ENCODE measurements around the gene GNA14.
"Not testable (repeated sequence)": the region's sequence is repeated elsewhere in the genome, so short reads cannot be mapped to it uniquely, and the experiment has no call there.

The GNA14 gene

DNA sequence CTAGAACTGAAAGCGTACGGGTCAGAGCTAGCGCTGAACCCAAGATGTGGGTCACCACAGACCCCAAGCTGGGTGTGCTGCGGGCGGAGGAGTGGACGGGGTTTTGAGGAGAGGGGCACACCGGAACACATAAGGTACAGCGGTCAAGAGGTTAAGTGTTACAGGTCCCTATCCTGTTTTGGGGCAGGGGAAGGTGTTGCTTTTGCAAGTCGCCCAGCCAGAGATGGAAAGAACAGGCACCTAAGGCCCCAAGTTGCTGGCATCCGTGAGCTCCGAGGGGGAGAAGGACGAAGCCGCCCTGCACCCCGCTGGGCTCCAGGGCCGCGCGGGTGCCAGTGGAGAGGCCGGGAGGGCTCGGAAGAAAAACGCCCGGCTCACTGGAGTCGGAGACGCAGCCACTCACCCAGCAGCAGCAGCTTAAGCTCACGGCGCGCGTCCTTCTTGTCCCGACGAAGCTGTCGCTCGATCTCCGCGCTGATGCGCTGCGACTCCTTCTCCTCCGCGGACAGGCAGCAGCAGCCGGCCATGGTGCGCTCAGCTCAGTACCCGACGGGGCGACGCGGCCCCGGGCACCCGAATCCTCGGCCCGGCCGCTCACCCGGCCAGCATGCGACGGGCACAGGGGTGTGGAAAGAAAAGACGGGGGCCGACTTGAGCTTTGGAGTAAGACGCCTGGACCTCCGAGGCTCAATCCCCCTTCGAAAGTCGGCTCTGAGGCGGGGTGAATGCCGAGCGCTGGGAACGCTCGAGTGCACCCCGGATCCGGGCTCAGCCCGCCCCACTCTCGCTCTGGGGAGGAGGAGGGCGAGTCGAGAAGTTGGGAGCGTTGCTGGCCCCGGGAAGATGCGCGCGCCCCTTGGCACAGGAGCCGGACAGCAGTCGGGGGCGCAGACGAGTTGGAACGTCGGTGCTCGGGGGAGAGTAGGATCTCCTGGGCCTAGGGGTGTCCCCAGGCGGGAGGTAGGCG lies 572 bp downstream of the GNA14 start:
- H3K4me3 ChIP-seq (ENCODE audit: low read depth, low read length), result peak overlapping the region; percentile 56

DNA sequence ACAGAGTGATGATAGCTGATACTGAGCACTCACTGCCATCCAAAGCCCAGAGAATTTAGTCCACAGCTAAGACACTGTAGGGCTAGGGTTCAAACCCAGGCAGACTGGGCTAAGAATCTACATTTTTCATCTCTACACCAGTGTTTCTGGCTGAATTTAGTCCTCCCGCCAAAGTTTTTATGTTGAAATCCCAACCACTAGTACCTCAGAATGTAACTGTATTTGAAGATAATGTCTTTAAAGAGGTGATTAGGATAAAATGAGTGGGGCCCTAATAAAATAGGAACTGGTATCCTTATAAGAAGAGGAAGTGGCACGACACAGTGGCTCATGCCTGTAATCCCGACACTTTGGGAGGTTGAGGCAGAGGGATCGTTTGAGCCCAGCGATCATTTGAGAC lies 4.3 kb downstream of the GNA14 start:
- H3K4me3 ChIP-seq (ENCODE audit: low read depth, low read length), result no peak overlapping the region

DNA sequence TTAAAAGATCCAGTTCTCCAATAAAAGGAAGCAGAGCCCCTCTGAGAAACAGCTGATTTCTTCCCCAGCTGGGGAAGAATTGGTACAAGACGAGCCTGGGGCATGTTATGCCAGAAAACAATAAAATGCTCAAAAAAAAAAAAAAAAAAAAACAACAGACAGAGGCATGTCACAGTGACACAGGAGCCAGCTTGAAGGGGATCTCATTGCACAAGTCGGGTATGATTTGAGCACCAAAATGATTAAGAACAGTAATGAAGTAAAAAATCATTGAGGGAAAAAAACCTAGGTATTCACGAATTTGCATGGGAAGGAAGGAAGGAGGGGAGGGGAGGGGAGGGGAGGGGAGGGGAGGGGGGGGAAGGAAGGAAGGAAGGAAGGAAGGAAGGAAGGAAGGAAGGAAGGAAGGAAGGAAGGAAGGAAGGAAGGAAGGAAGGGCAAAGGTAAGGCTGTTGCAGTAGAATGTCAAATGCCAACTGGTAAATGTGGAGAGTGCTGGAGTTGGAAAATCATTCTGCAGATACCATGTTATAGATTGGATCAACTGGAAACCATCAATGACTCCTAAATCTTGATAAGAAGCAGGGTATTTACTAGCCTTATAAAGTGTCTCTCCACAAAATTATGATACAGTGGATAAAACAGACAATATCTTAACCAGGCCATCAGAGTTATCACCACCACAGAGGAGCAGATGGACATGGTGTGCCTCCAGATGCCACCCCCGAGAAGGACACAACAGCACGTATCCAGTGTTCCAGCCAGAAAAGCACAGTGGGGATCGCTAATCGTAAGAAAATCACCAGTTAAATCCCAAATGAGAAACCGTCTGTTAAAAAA lies 7.2 kb downstream of the GNA14 start:
- no peak overlapping the region for H3K4me3 ChIP-seq (ENCODE audit: low read depth, low read length)

DNA sequence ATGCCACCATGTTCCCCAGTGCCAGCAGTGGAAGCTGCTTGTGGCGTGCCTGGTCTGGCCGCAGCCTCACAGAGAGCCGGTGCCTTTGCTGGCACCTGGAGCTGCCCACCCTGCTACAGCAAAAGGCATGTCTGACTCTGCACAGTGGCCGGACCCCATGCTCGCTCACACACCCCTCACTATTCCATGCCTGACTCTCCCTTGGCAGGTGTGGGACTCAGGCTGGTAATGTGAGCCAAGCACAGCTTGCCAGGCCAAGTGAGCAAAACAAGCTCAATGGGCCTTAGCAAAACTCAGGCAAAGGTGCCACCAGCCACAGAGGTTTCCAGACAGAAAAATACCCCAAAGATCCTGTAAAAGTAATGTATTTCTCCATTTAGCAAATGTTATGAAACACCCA lies 15.5 kb downstream of the GNA14 start:
- no peak overlapping the region for H3K4me3 ChIP-seq (ENCODE audit: low read depth, low read length)

DNA sequence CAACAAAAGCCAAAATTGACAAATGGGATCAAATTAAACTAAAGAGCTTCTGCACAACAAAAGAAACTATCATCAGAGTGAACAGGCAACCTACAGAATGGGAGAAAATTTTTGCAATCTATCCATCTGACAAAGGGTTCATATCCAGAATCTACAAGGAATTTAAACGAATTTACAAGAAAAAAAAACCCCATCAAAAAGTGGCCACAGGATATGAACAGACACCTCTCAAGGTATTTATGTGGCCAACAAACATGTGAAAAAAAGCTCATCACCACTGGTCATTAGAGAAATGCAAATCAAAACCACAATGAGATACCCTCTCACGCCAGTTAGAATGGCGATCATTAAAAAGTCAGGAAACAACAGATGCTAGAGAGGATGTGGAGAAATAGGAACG lies 19.3 kb downstream of the GNA14 start:
- not testable (repeated sequence) for H3K4me3 ChIP-seq (ENCODE audit: low read depth, low read length)

DNA sequence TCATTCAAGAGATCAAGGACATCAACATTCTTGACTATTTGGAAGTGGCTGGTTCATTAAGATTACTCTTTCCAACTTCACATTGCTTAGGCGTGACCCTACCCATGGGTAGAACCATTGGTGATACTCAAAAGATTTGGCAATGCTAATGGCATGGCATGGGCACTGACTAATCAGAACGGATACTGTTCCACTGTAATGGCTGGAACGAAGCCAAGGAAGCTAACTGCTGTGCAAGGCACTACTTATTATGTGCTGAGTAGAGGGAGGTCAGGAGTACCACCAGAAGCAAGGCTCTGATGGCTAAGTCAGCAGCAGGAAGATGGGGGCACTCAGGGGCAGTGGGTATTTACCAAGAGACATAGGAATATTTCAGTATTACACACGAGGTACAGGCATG lies 31.9 kb downstream of the GNA14 start:
- H3K4me3 ChIP-seq (ENCODE audit: low read depth, low read length), result no peak overlapping the region

DNA sequence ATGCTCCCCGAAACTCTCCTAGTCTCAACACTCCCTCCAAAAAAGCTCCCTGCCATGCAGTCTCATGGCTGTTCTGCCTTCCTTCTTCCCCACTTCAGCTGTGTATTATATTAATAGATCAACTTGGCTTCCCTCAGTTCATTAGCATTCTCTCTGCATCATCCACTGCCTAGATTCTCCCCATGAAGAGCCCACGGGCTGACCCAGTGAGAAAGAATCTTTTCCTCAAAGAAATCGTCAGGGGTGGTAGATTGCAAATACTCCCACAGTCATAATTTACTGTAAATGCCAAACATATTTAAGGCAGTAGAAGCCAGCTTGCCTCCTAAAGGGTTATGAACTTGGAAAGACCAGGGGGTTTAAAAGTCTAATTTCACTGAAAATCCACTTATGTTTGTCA lies 33.5 kb downstream of the GNA14 start:
- no peak overlapping the region for H3K4me3 ChIP-seq (ENCODE audit: low read depth, low read length)

DNA sequence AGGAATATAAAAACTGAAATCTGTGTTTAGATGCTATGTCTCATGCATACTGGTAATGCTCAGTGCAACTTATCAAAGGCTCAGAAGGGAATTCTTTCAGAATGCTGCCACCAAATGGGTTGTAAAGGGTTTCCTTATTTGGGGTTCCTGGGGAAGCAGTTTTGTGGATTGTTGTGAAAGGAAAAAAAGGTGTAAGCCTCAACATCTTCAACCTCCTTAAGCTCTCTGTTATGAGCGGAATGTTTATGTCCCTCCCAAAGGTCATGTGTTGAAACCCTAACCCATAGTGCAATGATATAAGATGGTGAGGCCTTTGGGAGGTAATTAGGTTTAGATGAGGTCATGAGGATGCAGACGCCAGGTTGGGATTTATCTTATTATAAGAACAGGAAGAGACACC lies 41.6 kb downstream of the GNA14 start:
- no peak overlapping the region for H3K4me3 ChIP-seq (ENCODE audit: low read depth, low read length)

DNA sequence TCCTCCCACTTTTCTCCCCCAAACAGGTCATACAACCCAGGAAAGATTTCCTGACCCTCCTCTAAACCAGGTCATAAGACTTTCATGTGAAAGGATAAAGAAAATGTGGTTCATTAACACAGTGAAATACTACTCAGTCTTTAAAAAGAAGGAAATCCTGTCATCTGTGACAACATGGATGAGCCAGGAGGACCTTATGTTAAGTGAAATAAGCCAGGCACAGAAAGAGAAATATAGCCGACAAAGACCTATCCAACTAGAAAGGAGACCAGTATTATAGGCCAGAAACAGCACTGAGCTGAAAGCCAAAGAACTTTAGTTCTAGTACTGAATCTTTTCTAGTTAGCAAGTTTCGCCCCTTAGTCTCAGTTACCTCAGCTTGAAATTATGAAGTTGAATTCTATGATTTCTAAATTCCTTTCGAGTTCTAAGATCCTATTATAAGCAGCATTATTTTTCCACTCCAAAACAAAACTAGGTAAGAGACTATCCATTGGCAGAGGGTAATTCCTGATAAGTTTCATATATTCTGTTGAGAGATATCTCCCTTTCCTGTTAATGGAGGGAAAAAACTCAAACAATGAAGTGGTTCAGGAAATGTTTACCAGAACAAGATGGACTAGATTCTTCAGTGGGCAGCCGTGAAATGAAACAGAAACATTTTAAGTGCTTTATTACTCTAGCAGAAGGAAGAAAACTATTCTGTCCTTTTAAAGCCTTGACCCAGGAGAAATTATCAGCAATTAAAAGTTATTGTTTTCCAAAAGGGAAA lies 42.5 kb downstream of the GNA14 start:
- H3K4me3 ChIP-seq (ENCODE audit: low read depth, low read length), result no peak overlapping the region

DNA sequence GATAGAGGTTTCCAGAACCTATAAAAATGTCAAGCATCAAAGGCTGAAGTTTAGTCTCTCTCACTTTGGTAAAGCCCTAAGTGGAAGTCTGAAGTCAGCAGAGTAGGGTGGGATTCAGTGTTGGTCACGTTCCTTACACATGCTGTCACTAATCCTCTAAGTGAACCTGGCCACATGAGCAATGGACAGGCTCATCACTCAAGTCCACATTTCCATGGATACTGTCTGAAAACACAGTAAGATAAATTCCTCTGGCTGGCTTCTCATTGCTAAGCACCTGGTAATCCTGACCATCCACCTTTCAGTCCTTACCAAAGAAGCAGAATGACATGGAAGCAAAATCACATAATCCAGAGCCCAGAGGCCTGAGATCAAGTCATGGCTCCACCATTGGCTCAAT lies 43.8 kb downstream of the GNA14 start:
- H3K4me3 ChIP-seq (ENCODE audit: low read depth, low read length), result no peak overlapping the region

DNA sequence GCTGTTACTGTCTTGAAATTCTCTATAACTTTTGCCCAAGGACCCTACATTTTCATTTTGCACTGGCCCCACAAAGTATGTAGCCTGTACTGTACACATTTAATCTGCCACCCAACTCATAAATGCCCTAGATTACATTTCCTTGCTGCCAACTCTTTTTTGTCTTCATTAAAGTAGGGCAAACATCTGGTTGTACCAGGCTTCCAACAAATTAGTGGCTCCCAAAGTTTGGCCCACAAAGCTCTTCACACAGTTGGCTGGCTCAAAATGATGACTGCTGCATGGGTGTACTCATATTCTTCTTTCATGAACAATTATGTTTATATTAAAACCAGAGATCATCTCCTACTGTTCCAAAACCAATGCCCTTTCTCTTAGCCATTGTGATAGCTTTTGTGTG lies 45.3 kb downstream of the GNA14 start:
- no peak overlapping the region for H3K4me3 ChIP-seq (ENCODE audit: low read depth, low read length)

DNA sequence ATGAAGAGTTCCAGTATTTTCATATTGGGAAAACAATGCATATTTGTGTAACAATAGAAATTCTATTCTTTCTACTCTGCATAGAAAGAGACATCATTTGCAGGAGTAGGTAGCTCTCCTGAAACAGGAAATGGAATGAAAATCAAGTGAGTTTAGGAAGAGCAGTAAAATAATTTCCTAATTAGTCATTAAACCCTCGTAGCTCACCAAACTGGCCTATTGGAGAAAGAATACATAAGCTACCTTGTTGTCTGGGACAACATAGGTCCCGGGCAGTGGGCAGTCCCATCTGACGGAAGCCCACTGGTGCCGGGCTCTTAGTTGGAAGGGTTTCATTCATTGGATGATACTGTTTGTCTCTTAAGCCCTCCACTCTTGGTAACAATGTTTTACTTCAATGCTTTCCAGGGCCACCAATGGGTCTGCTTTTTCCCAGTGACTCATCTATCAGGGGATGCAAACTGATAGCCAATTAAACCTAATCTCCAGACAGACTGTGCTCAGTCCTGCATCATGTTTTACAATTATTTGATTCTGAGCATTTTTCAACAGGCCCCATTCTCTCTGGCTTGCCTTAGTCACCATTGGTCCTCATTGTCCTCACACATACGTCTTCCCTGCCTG lies 46.5 kb downstream of the GNA14 start:
- no peak overlapping the region for H3K4me3 ChIP-seq (ENCODE audit: low read depth, low read length)

DNA sequence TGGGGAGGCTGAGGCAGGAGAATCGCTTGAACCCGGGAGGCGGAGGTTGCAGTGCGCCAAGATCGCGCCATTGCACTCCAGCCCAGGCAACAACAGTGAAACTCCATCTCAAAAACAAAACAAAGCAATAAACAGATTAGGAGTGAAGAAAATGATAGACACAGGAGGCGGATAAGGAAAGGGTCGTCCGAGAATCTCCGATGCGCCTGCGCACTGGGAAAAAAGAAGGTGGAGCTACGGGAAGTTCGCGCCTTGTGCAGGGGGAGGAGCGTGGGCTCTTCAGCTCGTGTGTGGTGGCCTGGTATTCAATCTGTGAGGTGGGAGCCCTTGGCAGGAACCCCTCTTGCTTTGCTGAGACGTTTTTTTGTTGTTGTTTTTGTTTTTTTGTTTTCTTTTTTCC lies 47.3 kb downstream of the GNA14 start:
- no peak overlapping the region for H3K4me3 ChIP-seq (ENCODE audit: low read depth, low read length)

DNA sequence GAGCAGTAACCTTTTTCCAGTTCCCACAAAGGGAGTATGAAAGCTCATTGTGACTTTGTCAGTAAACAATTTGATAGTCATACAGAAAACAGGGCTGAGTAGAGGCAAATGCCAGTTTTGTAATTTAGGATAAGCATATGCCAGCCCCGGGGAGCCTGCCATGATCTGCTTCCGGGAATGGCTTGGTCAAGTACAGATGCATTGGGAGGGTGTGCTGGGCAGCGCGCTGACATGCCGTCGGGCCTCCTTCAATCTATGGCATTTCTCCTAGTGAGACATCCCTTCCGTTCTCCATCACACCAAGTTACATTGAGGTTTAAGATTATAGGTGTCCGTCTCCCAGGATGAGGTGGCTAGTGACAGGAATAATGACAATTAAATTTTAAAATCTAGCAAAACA lies 48.6 kb downstream of the GNA14 start:
- H3K4me3 ChIP-seq (ENCODE audit: low read depth, low read length), result no peak overlapping the region

DNA sequence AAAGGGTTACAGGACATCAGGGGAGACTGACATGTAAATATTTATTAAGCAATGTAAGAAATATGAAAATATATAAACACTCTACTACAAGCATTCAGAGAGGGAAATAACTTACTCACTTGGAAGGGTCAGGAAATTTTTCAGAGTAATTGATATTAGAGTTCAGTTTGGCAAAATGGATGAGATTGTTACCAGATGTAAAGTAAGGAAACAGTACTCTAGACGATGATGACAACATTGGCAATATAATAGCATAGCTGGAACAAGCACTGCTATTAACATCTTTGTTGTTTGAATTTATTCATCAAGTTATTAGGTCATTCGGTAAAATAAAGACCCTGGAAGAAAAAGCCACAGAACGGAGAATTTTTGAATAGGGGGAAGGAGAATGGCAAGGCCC lies 49.1 kb downstream of the GNA14 start:
- no peak overlapping the region for H3K4me3 ChIP-seq (ENCODE audit: low read depth, low read length)

DNA sequence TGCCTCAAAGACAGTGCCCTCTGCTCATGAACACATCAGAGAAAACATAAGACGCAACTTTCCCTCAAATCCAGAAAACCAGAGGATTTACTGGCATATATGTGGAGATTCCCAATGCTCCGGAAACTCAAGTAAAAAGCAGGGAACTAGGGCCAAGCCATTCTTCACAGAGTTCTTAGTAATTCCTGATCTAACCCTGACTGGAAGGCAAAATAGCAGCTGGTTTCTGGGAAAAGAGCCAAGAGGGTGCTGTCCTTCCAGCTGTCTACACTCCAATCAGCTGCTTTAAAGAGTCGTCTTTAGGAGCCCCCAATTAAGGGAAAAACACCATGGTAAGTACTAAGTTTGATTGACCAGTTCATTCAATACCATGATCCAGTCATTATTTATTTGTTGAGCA lies 49.6 kb downstream of the GNA14 start:
- H3K4me3 ChIP-seq (ENCODE audit: low read depth, low read length), result no peak overlapping the region

DNA sequence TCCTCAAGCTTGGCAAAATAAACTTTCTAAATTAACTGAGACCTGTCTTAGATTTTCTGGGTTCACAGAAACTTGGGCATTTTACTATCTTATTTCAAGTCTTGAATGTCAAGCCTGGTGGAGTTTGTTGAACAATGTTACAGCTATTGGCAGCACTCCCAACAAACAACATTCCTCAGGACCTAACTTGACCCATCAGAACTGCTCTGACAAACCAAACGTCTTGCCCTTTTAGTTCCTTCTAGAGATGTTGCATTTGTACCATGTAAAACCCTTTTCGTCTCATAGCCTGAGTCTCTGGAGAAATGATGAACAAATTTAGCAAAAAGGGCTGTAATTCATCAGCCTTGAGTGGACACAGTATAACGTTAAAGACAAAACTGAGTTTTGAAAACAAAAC lies 51.1 kb downstream of the GNA14 start:
- H3K4me3 ChIP-seq (ENCODE audit: low read depth, low read length), result no peak overlapping the region

DNA sequence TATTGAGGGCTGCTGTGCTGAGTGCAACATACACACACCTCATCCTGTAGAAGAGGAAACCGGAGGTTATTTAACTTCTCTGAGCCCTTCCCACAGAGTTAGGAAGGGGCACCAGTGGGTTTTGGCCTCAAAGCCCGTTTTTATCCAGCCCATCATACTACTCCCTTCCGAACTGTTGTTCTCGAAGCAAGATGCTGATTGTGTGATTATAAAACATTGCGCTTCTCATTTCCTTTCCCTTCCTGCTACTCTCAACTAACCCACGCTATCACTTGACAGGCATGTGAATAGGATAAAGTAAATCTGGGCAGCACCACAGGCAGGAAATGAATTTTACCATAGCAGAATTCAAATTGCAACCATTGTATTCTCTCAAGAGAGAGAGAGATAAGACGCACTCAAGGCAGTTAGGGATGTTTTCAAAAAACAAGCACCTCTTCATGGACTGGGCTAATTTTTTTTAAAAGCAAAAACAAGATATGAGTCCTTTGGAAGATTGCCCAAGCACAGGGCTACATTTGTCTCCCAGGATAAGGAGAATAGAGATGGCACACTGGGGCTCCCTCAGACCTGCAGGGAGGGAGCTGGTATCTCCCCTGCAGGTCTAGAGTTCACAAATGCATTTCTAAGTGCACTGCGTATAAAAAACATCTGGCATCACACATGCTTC lies 52.6 kb downstream of the GNA14 start:
- no peak overlapping the region for H3K4me3 ChIP-seq (ENCODE audit: low read depth, low read length)

DNA sequence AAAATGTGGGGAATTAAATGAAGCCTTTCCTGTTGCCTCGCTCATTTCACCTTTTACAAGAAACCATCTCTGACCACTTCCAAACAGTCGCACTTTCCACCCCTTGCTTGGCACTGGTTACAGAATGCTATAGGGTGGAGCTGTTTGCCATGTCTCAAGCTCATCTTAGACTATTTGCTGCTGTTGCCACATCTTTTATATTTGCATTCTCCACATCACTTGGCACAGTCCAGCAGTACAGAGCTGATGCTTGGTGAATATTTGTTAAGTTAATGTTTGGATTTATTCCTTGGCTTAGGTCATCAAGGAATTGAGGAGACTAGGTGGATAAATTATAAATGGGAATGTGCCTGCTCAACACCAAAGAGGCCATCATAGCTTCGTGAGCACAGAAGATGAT lies 53.2 kb downstream of the GNA14 start:
- H3K4me3 ChIP-seq (ENCODE audit: low read depth, low read length), result no peak overlapping the region

DNA sequence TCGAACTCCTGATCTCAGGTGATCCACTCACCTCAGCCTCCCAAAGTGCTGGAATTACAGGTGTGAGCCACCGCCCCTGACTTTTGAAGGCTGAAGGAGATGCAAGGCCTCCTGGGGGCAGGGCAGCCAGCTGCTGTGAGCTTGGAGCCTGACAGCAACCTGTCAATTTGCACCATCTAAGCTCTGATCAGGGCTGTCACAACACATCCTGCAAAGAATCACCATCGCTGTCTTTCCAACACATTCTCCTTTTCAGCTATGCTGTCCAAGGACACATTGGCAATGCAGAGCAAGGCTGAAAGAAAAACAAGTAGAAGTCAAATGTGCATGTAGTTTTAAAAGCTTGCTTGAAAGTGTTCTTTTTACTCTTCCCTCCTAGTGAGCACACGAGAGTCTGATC lies 54.6 kb downstream of the GNA14 start:
- no peak overlapping the region for H3K4me3 ChIP-seq (ENCODE audit: low read depth, low read length)

All from iPS-11a (cell line).